ENCODE measurements around the gene NXF1. TPM values are rescaled to one million over a fixed set of nuclear protein-coding genes. Genes with fewer than 3 reads are reported as not detected.
A peak's percentile ranks its signal among the peaks of the same experiment; 100 is the strongest.
"Not testable (repeated sequence)": the region's sequence is repeated elsewhere in the genome, so short reads cannot be mapped to it uniquely, and the experiment has no call there.

NXF1 gene
- total RNA-seq, result 44.0 and 48.5 TPM in 2 replicates
- 61.6 TPM for polyA plus RNA-seq (2012)

- DNase-seq (ENCODE audit: low read depth), result peak; percentile 93
These were observed at the start of gene NXF1 for GRCh38 chr11:62805076-62805892. NXF1 (minus strand) TSS chr11:62805440; CDS start chr11:62805356, 84 bp downstream.

GRCh38 chr11:62854013-62854824, 49.0 kb upstream of the NXF1 start:
- no peak for DNase-seq (ENCODE audit: low read depth)

GRCh38 chr11:62853279-62853965, 48.2 kb upstream of the NXF1 start:
- DNase-seq (ENCODE audit: low read depth), result no peak

DNA sequence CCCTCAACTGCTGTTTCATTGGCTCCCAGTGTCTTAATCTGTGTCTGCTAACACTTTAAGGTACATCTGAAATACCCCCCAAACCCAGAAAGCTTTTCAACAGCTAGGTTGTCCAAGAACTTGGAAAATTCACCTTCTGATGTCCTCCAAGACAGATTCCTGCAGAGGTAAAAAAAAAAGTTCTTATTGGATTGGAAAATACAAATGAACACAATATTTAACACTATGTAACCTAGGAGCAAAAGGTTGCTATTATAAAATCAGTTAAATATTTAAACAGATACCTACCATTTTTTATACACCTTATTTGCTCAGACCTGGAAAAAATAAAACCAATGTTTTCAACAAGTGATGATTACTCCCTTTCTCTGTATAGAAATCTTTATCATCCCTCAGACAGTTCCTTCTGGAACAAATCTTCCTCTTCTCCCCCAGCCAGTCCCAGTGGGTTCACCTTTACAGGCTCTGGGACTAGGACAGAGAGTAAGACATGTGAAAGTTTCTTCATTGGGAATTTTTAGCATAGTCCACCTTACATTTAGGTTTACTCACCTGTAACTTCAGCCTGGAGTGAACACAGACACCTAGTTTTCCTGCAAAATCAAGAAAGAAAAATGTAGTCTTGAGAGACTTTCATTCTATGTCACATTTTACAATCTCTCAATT, 47.4 kb upstream of the NXF1 start:
- DNase-seq (ENCODE audit: low read depth), result no peak

DNA sequence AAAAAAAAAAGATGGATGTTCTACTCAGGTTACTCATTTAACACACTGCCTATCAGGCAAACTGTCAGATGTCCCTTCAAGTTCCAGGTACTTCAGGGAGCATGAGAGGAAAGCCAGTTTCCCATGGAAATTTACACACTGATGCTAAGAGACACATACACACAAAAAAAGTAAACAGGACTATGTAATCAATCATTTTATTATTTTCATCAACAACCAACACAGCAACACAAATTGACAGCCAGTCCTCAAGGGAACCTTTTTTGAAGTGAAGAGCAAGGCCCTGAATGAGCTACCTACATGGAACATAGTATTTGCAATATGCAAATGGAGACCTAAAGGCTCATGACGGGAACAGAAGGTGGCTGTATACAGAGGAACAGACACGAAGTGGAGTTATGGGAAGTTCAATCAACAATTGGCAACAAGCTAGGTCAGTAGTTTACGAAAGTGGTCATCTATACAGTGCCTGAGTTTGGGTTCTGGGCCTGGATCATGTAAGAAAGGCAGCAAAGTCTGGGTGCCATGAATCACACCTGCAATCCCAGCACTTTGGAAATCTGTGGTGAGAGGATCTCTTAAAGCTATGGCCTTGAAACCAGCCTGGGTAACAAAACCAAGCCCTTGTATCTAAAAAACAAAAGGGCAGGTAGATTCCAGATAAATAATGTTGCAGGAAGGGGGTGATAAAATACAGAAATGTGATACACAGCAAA, 46.7 kb upstream of the NXF1 start:
- no peak for DNase-seq (ENCODE audit: low read depth)

DNA sequence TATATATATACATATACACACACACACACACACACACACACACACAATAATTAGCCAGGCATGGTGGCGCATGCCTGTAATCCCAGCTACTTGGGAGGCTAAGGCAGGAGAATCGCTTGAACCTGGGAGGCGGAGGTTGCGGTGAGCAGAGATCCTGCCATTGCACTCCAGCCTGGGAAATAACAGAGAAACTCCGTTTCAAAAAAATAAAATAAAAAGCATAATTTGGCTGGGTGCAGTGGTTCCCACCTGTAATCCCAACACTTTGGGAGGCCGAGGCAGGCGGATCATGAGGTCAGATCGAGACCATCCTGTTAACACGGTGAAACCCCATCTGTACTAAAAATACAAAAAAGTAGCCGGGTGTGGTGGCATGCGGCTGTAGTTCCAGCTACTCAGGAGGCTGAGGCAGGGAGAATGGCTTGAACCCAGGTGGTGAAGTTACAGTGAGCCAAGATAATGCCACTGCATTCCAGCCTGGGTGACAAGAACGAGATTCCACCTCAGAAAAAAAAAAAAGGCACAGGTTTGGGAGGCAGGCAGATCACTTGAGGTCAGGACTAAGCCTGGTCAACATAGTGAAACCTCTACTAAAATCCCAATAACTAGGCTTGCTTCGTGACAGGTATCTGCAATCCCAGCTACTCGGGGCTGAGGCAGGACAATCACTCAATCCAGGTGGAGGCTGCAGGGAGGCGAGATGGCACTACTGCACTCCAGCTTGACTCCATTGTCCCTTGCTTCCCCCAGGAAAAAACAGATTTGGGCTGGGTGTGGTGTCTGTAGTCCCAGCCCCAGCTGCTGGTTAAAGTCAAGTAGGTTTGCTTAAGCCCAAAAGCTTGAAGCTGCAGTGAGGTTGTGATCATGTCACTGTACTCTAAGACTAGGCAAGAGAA, 45.9 kb upstream of the NXF1 start:
- no peak for DNase-seq (ENCODE audit: low read depth)

DNA sequence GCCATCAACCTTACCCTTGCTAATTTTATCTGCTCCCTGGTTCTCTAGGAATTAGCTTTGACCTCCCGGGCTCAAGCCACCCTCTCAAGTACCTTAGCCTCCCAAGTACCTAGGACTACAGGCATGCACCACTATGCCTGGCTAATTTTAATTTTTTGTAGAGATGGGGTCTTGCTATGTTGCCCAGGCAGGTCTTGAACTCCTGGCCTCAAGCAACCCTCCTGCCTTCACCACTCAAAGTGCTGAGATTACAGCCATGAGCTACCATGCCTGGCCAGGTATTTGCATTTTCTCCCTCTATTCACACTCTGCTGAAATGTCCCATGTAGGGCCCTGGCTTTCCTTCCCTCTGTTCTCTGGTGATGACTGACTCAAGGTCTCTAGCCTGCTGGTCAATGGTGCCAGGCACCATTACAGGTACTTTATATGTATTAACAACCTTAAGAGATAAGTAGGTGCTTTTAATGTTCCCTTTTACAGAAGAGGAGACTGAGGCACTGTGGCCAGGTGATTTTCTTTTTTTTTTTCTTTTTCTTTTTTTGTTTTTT, 42.6 kb upstream of the NXF1 start:
- DNase-seq (ENCODE audit: low read depth), result no peak

GRCh38 chr11:62846177-62846576, 40.9 kb upstream of the NXF1 start:
- DNase-seq (ENCODE audit: low read depth), result no peak

DNA sequence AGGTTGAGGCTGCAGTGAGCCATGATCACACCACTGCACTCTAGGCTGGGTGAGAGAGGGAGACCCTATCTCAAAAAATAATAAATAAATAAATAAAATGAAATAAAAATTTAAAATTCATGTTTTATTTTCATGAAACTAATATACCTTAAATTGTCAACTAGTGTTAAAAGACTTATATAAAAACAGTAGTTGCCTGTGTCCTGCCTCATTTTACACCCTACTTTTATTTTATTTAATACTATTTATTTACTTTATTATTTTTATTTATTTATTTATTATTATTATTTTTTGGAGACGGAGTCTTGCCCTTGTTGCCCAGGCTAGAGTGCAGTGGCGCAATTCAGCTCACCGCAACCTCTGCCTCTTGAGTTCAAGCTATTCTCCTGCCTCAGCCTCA, 38.9 kb upstream of the NXF1 start:
- DNase-seq (ENCODE audit: low read depth), result no peak

DNA sequence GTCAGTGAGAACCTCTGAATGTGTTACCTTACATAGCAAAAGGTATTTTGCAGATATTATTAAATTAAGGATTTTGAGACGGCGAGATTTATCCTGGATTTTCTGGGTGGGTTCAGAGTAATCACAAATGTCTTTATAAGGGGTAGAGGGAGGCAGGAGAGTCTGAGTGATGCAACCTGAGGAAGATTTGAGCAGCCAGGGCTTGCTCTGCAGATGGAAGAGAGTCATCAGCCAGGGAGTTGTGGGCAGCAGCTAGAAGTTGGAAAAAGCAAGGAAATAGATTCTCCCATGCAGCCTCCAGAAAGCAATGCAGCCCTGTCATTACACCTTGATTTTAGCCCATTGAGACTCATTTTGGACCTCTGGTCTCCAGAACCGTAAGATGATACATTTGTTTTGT, 38.2 kb upstream of the NXF1 start:
- no peak for DNase-seq (ENCODE audit: low read depth)

DNA sequence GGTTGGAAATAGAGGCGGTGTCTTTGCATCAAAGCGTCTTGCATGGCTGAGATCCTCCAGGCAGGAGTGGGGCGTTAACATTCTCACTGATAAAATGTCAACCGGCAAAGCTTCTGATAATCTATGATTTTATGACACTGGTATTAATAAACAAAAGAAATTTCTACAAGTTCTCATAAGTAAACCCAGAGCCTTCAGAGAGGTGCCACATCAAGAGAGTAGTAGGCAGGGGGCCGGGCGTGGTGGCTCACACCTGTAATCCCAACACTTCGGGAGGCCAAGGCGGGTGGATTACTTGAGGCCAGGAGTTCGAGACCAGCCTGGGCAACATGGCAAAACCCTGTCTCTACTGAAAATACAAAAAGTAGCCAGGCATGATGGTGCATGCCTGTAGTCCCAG, 37.7 kb upstream of the NXF1 start:
- not testable (repeated sequence) for DNase-seq (ENCODE audit: low read depth)

DNA sequence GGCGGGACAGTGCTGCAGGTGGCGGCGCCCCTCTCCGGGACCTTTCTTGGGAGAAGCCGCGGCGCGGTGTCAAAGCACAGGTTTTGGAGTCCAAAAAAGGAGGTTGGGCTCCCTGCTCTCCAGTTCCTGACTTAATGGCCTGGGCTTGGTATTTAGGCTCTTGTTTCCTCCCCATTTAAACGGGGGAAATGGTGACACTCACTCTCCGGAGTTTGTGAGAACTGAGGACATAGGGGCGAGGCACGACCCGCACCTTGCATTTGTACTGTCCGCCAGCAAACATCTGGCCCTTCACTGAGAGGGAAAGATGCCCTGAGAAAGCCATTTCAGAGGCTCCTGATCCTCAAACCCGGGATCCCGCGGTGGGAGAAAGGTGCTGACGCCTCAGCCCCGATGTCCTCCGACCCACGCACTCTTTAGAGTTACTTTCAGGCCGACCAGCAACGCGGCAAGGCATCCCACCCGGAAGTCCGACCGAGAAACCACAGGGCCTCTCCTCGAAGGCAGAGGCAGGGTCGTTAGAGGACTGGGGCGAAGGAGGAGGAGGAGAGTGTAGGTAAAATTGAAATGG, 37.0 kb upstream of the NXF1 start:
- DNase-seq (ENCODE audit: low read depth), result no peak

- peak; percentile 99 for DNase-seq (ENCODE audit: low read depth)
These were observed 36.3 kb upstream of the NXF1 start for GRCh38 chr11:62841361-62842170.

- peak; percentile 61 for DNase-seq (ENCODE audit: low read depth)
These were observed 35.6 kb upstream of the NXF1 start for GRCh38 chr11:62840721-62841360.

- peak; percentile 93 for DNase-seq (ENCODE audit: low read depth)
These were observed 34.1 kb upstream of the NXF1 start, which contains the start of gene WDR74 for GRCh38 chr11:62839050-62839945. WDR74 (minus strand) TSS chr11:62839590; CDS start chr11:62839570, 20 bp downstream.

DNA sequence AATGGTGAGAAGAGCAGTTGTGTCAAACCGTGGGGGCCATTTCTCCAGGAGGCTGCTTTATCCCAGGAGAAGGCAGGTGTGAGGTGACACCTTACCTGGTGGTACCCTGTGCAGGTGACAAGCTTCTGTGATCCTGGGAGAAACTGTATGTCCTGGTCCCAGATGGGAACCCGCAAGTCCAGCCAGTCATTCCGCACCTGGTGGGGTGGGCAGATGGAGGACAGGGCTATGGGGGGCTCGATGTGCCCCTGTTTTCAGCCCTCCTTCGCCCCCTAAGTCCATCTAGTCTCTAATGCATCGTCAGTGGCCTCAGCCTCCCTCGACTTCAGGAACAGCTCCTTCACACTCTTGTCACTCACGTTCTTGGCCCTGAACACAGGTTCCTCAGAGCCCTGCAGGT, 30.1 kb upstream of the NXF1 start:
- DNase-seq (ENCODE audit: low read depth), result no peak
